ENCODE data around the gene WWP2. TPM values are rescaled to one million over a fixed set of nuclear protein-coding genes. Genes with fewer than 3 reads are reported as not detected.
"Not testable (repeated sequence)": the region's sequence is repeated elsewhere in the genome, so short reads cannot be mapped to it uniquely, and the experiment has no call there.

The WWP2 gene
- polyA plus RNA-seq, 3 donors from 2014 or later: 19.0 to 67.9 (median 29.3) TPM

- H3K27me3 Mint-ChIP-seq (ENCODE audit: low read depth in 3 of 3); H3K36me3 Mint-ChIP-seq; H3K9me3 Mint-ChIP-seq; H3K4me3 Mint-ChIP-seq; H3K4me1 Mint-ChIP-seq; H3K27ac Mint-ChIP-seq; DNase-seq: not testable (repeated sequence)
These were observed 205.6 kb downstream of the WWP2 start for GRCh38 chr16:69967688-69968087.

- DNase-seq; H3K4me1 Mint-ChIP-seq; H3K9me3 Mint-ChIP-seq; H3K27me3 Mint-ChIP-seq (ENCODE audit: low read depth in 3 of 3); H3K4me3 Mint-ChIP-seq; H3K36me3 Mint-ChIP-seq; H3K27ac Mint-ChIP-seq: not testable (repeated sequence)
These were observed 206.0 kb downstream of the WWP2 start for GRCh38 chr16:69968125-69968524.

GRCh38 chr16:69969657-69970056 lies 207.5 kb downstream of the WWP2 start:
- H3K36me3 Mint-ChIP-seq; H3K9me3 Mint-ChIP-seq; H3K27me3 Mint-ChIP-seq (ENCODE audit: low read depth in 3 of 3); H3K4me1 Mint-ChIP-seq; H3K4me3 Mint-ChIP-seq; H3K27ac Mint-ChIP-seq; DNase-seq: not testable (repeated sequence)

GRCh38 chr16:69972120-69972519 lies 210.0 kb downstream of the WWP2 start:
- H3K36me3 Mint-ChIP-seq; H3K27ac Mint-ChIP-seq; DNase-seq; H3K4me3 Mint-ChIP-seq; H3K4me1 Mint-ChIP-seq; H3K9me3 Mint-ChIP-seq; H3K27me3 Mint-ChIP-seq (ENCODE audit: low read depth in 3 of 3): not testable (repeated sequence)

GRCh38 chr16:69972935-69973334 lies 210.8 kb downstream of the WWP2 start:
- not testable (repeated sequence) for H3K9me3 Mint-ChIP-seq; DNase-seq; H3K4me3 Mint-ChIP-seq; H3K27me3 Mint-ChIP-seq (ENCODE audit: low read depth in 3 of 3); H3K27ac Mint-ChIP-seq; H3K4me1 Mint-ChIP-seq; H3K36me3 Mint-ChIP-seq

- not testable (repeated sequence) for H3K4me1 Mint-ChIP-seq; H3K9me3 Mint-ChIP-seq; H3K4me3 Mint-ChIP-seq; H3K27me3 Mint-ChIP-seq (ENCODE audit: low read depth in 3 of 3); H3K27ac Mint-ChIP-seq; H3K36me3 Mint-ChIP-seq; DNase-seq
These were observed 223.1 kb downstream of the WWP2 start for GRCh38 chr16:69985196-69985595.

Other genes with a start within 250 kb of the WWP2 start
- gene NFAT5, start 196.4 kb upstream of the WWP2 start, polyA plus RNA-seq: 10 to 100 TPM in 1 of 3 donors, 1 to 10 TPM in 2; 5.4 to 17.5 (median 7.9) TPM
- 10 to 100 TPM; 12.8 to 14.6 (median 13.3) TPM for gene NQO1, start 35.8 kb upstream of the WWP2 start, polyA plus RNA-seq
- gene NOB1, start 7.4 kb upstream of the WWP2 start, polyA plus RNA-seq: 10 to 100 TPM; 16.9 to 34.2 (median 24.8) TPM
- not detected for gene CLEC18A, start 189.0 kb downstream of the WWP2 start, polyA plus RNA-seq